Measurements from ENCODE around the gene GMCL2.

Gene GMCL2

GRCh38 chr5:178147406-178147805 lies 39.8 kb downstream of the GMCL2 start:
- FAIRE-seq (no peak), DNase-seq (ENCODE audit: insufficient read length, low spot score) (no peak)

GRCh38 chr5:178145965-178146820 lies 41.0 kb downstream of the GMCL2 start:
- no peak for FAIRE-seq

GRCh38 chr5:178143901-178144300 lies 43.3 kb downstream of the GMCL2 start:
- DNase-seq (ENCODE audit: insufficient read length, low spot score) (no peak), FAIRE-seq (no peak)

More at GRCh38 chr5:178145965-178146820, 41.0 kb downstream of the GMCL2 start:
- peak; percentile 55 for DNase-seq (ENCODE audit: insufficient read length, low spot score)

- DNase-seq (ENCODE audit: insufficient read length, low spot score) (no peak), FAIRE-seq (no peak)
Observed at GRCh38 chr5:178143246-178143645, 43.9 kb downstream of the GMCL2 start.

GRCh38 chr5:178142642-178143041 lies 44.5 kb downstream of the GMCL2 start:
- FAIRE-seq (no peak), DNase-seq (ENCODE audit: insufficient read length, low spot score) (no peak)

- DNase-seq (ENCODE audit: insufficient read length, low spot score) (no peak), FAIRE-seq (no peak)
Observed at GRCh38 chr5:178141550-178141949, 45.6 kb downstream of the GMCL2 start.

GRCh38 chr5:178137991-178138390 lies 49.2 kb downstream of the GMCL2 start:
- DNase-seq (ENCODE audit: insufficient read length, low spot score) = no peak
- FAIRE-seq = no peak

GRCh38 chr5:178136990-178137389 lies 50.2 kb downstream of the GMCL2 start:
- FAIRE-seq = no peak
- no peak for DNase-seq (ENCODE audit: insufficient read length, low spot score)
